SU-DHL-6 (cell line): Measurements from ENCODE around the gene PYCARD.

ENCODE experiments used
- EZH2phosphoT487 ChIP-seq: fragments of 200-600 bp; sonication (generic), shearing (Covaris generic); conservative IDR thresholded peaks from 2 replicates; pipeline ENCODE4 v1.6.1; 2018; ENCODE audit warnings: mild to moderate bottlenecking, antibody characterized with exemption, low read length, moderate library complexity, mixed read lengths
- TF ChIP-seq, protein P1 (sequence below): fragments of 200-600 bp; sonication (generic); IDR thresholded peaks from one replicate; pipeline ENCODE4 v1.5.1; 2017; ENCODE audit warnings: antibody characterized with exemption, mild to moderate bottlenecking, low read length, moderate library complexity; ENCODE audit not compliant: insufficient read depth, poor library complexity, severe bottlenecking

DNA sequence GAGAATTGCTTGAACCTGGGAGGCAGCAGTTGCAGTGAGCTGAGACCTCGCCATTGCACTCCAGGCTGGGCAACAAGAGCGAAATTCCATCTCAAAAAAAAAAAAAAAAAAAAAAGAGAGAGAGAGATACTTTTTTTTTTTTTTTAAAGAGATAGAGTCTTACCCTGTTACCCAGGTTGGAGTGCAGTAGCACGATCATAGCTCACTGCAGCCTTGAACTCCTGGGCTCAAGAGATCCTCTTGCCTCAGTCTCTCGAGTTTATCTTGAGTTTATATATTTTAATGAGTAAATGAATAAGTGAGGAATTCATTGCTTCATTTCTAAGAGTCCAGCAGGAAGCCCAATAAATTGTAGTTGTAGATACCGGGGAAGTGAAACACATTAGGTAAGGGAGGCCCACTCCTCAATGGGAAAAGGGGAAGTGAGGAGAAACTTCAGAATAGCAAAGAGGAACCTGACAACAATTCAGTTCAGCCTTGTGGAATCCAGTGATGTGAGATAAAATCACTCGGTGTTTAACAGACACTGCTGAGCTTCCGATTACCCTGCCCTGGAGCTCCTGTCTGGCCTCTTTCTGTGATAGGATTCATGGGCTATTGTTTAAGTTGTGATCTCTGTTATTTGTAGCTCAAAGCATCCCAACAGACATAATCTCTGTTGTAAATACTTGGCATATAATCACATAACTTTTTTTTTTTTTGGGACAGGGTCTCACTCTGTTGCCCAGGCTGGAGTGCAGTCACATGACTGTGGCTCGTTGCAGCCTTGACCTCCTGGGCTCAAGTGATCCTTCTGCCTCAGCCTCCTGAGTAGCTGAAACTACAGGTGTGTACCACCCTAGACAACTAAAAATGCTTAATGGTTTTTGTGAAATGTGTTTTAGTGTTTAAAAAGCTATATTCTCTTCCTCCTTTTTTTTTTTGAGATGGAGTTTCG, 41.4 kb upstream of the PYCARD start:
- no peak for TF ChIP-seq EZH2phosphoT487
- TF ChIP-seq, protein P1, sequence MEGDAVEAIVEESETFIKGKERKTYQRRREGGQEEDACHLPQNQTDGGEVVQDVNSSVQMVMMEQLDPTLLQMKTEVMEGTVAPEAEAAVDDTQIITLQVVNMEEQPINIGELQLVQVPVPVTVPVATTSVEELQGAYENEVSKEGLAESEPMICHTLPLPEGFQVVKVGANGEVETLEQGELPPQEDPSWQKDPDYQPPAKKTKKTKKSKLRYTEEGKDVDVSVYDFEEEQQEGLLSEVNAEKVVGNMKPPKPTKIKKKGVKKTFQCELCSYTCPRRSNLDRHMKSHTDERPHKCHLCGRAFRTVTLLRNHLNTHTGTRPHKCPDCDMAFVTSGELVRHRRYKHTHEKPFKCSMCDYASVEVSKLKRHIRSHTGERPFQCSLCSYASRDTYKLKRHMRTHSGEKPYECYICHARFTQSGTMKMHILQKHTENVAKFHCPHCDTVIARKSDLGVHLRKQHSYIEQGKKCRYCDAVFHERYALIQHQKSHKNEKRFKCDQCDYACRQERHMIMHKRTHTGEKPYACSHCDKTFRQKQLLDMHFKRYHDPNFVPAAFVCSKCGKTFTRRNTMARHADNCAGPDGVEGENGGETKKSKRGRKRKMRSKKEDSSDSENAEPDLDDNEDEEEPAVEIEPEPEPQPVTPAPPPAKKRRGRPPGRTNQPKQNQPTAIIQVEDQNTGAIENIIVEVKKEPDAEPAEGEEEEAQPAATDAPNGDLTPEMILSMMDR, result no peak
